ENCODE results near the gene TUBA8. TPM values are rescaled to one million over a fixed set of nuclear protein-coding genes. Genes with fewer than 3 reads are reported as not detected.

Gene TUBA8
- polyA plus RNA-seq, 10 donors: 5.4 to 23.4 (median 17.1) TPM

DNA sequence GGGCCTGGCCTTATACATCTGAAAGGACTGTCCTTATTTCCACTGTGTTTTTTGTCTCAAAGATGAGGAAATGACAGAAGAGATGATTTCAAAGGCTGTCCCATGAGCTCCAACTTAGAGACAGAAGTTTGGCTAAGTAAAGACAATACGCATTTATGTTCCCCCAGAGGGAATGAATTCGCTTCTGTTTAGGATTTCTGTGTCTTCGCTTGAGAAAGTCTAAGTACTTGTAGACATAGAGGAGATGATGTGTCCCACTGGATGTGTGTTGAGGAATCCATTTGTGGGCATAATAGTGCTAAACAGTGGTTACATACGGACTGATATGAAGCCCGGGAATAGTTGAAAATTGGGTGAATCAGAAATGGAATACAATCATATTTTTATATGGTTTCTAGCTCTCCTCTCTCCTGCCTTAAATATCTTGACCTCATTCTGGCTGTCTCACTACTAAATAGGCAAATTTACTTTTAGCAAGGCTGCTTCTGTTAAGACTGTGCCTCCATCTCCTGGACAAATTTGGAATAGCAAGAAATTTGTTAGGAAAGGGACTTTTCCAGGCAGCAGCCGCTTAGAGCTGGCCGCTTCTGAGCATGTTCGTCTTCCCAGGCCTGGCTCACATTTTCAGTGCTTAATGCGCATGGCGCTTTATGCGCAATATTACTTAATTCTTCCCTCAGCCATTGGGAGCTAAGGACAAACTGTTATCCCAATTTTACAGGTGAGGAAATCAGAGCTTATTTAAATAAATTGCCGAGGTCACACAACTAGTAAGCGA is 34.7 kb upstream of the TUBA8 start:
- DNase-seq: peak; percentile 91 to 95 (median 92)

- no peak for DNase-seq
Measured at GRCh38 chr22:18077087-18077638, 33.4 kb upstream of the TUBA8 start.

- DNase-seq: peak; percentile 94 to 98 (median 95)
Measured at GRCh38 chr22:18077639-18078328, 32.8 kb upstream of the TUBA8 start, which contains the start of gene PEX26. Gene PEX26 (plus strand): TSS chr22:18077990. CDS start chr22:18078377, 387 bp downstream.

DNA sequence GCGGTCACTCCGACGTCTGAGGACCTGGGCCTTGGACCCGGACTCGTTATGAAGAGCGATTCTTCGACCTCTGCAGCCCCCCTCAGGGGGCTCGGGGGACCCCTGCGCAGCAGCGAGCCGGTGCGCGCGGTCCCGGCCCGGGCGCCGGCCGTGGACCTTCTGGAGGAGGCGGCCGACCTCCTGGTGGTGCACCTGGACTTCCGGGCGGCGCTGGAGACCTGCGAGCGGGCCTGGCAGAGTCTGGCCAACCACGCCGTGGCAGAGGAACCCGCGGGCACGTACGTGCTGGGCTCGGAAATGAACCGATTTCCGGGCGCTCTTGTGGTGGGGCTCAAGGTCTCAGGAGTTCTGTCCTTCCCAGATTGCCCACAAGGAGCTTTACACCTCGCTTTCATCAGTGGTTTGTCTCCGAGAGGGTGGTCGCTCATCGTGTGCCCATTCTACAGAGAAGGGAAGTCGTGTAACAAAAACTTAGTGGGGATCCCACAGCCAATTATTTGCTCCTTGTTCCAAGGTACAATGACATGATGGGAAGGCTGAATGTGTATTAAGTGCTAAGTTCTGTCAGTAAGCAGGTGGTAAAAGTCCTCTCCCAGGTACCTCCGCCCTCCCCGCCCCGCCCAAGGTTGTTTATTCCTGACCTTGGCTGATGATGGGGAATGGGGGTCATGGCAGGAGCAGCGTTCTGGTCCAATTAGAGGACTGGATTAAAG is 32.1 kb upstream of the TUBA8 start:
- DNase-seq: no peak

GRCh38 chr22:18079706-18080233 is 30.8 kb upstream of the TUBA8 start:
- no peak for DNase-seq

DNA sequence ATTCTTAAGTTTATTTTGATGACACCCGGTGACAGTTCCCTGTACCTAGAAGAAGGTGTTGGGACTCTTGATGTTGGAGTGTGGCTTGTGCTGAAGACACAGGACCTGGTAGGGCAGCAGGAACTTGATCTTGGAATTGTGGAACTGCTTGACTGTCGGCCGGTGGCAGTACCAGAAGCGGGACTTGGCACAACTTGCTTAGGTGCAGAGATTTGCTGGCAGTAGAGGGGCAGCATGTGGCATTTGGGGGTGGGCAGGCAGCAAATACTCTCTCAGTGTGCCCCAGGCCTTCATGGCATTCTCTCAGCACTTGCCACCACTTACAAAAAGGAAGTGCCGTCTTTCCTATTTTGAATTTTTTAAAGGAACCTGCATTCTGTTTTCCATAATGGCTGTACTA is 29.2 kb upstream of the TUBA8 start:
- no peak for DNase-seq

DNA sequence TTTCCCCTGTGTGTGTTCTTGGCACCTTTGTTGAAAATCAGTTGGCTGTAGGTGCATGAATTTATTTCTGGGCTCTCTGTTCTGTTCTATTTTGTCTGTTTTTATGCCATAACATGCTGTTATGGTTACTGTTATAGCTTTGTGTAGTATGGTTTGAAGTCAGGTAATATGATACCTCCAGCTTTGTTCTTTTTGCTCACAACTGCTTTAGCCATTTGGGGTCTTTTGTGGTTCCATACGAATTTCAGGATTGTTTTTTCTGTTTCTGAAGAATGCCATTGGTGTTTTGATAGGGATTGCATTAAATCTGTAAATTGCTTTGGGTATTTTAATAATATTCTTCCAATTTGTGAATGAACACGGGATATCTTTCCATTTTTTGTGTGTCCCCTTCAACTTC is 28.1 kb upstream of the TUBA8 start:
- no peak for DNase-seq

DNA sequence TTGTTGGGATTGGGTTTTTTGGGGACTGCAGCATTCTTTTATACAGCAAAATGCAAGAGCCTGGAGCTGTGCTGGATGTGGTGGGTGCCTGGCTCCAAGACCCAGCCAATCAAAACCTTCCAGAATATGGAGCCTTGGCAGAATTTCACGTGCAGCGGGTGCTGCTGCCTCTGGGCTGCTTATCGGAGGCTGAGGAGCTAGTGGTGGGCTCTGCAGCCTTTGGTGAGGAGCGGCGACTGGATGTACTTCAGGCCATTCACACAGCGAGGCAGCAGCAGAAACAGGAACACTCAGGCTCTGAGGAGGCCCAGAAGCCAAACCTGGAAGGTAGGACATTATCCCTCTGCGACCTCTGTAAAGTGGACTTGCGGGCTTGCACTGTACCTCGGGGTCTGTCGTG is 27.2 kb upstream of the TUBA8 start:
- DNase-seq: no peak

DNA sequence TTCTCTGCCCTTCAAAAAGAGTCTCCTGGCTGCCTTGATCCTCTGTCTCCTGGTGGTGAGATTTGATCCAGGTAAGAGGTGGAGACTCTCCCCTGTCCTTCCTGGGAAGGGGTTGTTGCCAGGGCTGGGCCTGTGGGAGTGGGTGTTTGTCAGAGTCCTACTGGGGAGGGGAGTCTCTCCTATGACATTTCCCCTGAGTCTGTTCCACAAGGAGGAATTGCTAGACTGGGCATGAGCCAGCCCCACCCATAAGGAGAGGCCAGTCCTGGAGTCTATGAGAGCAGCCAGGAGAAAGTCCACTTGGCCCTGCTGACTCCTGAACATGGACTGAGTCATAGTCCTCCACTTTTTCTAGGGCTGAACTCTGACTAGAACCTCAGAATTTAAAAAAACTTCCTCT is 25.4 kb upstream of the TUBA8 start:
- no peak for DNase-seq

GRCh38 chr22:18087350-18087855 is 23.2 kb upstream of the TUBA8 start:
- no peak for DNase-seq

DNA sequence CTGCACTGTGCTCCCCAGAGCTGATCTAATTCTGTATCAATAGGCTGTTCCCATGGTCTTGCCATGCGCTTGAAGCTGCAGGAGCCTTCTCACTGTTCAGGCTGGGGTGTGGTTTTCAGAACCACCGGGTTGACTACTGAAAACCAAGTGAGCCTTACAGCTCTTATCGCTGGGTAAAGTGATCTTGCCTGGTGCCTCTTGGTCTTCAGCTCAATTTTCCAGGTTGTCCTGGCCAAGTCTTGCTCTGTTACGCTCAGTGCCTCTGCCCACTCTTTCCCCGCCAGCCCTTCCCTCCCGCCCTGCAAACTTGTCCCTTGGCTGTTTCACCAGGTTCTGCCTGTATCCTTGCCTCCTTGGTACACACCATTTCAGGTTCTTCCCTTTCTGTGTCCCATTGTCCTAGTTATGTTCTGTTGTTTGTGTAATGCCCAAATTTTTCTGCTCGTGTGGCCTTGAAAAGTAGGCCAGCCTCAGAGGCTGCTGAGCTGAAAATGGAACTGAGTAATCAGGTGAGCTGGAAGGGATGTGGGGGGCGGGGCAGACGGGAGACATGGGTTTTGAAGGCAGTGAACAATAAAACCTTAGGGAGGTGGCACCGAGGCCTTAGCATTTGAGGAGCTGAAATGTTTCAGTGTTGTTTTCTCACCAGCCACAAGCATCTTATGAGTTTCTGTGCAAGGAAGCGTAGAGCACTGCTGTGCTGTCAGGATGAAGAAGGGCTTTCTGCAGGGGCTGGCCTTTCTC is 21.6 kb upstream of the TUBA8 start:
- no peak for DNase-seq

GRCh38 chr22:18090286-18090685 is 20.3 kb upstream of the TUBA8 start:
- DNase-seq: no peak

DNA sequence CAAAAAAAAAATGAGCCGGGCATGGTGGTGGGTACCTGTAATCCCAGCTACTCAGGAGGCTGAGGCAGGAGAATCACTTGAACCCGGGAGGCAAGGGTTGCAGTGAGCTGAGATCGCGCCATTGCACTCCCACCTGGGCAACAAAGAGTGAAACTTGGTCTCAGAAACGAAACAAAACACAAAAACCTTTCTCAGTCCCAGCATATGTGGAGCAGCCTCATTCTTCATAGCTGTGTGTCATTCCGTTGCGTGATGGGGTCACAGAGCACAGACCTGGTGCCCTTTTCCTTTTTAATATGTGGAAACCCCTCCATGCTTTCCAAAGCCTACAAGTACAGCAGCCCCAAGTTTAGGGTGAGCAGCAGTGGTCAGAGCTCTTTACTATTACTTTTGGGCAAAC is 19.1 kb upstream of the TUBA8 start:
- no peak for DNase-seq

DNA sequence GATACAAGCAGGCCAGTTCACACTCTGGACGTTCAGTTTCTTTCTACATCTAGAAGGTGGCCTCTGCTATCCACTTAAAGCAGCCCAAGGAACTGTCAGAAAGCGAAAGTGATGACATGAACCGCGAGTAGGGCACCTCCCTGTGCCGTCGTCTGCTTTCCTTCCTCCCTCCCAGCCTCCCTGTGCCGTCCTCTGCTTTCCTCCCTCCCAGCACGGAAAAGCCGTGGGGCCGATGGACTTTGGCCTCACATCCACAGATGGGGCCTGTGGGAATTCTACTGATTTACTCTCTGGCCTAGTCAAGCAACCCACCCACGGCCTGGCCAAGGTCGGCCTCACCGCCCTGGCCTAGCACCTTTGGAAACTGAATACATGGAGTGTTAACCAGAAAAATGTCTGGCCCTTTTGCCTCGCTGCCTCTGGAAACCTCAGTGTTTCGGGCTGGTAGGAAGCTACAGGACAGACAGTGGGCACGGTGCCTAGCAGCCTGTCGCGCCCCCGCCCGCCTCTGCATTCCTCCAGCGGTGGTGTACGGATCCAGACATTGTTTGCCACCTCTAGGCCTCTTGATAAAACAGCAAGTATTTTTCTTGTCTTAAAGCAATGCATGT is 18.6 kb upstream of the TUBA8 start:
- DNase-seq: peak in 2 of 3 donors; percentile 53 to 71

DNA sequence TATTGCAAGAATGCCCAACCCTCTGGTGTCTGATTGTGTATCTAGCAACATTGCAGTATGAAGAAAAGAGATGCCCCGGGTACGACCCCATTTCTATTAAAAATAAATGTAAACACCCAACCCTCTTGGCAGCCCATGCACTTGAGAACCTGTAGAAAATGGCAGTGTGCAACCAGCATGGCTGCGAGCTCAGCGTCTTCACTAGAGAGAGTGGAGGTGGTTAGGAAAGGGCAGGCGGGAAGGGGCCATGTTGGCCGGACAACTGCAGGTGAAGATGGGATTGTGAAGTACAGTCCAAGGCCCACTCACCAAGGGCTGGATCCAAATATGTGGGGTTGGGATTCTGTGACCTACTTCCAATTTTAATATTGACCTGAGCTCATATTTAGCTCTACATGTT is 16.9 kb upstream of the TUBA8 start:
- no peak for DNase-seq

- DNase-seq: no peak
Measured at GRCh38 chr22:18095101-18095805, 15.4 kb upstream of the TUBA8 start.

- no peak for DNase-seq
Measured at GRCh38 chr22:18096823-18097222, 13.8 kb upstream of the TUBA8 start.

DNA sequence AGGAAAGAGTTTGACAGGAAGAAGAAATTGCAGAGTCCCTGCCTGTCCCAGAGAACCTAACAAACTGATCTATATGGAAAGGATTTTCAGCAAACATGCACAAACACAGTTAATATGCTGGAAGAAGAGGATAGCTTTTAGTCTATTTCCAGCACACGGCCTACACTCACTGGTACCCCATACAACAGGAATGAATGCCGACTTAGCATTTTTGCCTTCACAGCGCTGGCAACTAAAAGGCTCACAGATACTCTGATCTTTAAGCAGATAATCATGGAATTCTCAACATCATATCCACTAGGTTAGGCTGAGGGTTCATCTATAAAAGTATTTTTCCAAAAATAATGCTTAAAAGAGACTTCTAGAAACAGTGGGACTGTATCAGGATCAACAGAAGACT is 9.8 kb upstream of the TUBA8 start:
- DNase-seq: no peak

- no peak for DNase-seq
Measured at GRCh38 chr22:18101536-18101935, 9.1 kb upstream of the TUBA8 start.

Measured in muscle of back (tissue), 11 donors.